Measurements from ENCODE around the gene GLG1.

- TF ChIP-seq GATA2 (IDR thresholded peaks at IDR 0.05; ENCODE audit: low read depth, low read length) = no peak
- TF ChIP-seq GATA3 (IDR thresholded peaks at IDR 0.05; ENCODE audit: low read depth, low read length) = no peak
Measured at GRCh38 chr16:74596586-74596985, 10.3 kb downstream of the GLG1 start.
